IMR-90 (cell line): Measurements from ENCODE around the gene CTSH. TPM values are rescaled to one million over a fixed set of nuclear protein-coding genes. Genes with fewer than 3 reads are reported as not detected.

Experiments used
- ATAC-seq: fragments of 200-7000 bp; cut with Tn5 transposase; 2 replicates; pipeline ENCODE4 v1.9.1; 2020; ENCODE audit warnings: low read depth, mild to moderate bottlenecking, moderate library complexity
- BruUV-seq: library from RNA; stranded (reverse); fragments of 400-500 nt; replicated peaks from 2 replicates; lab custom pipeline; 2021; lab: Mats Ljungman, UMichigan
- CTCF ChIA-PET: fragments of 300-600 bp; formaldehyde crosslinking; extraction: SDS; loops from one replicate; lab custom pipeline; 2021; ENCODE audit warnings: antibody characterized with exemption; lab: Yijun Ruan, JAX
- POLR2A ChIA-PET: fragments of 300-600 bp; sonication (Branson Sonifier 250); formaldehyde crosslinking; loops from one replicate; lab custom pipeline; 2022; ENCODE audit warnings: antibody characterized with exemption; ENCODE audit not compliant: unreplicated experiment; lab: Charles Lee
- DNase-seq: peaks from one replicate; pipeline ENCODE4 v3.0.0; 2013
- H2AFZ ChIP-seq: replicated peaks from 2 replicates; pipeline ENCODE3; 2013; ENCODE audit warnings: low read length, mild to moderate bottlenecking; ENCODE audit not compliant: poor library complexity
- H2AK5ac ChIP-seq: 2 replicates; pipeline ENCODE4 v1.6.1; 2013; ENCODE audit warnings: low read depth, low read length, inconsistent platforms
- H2AK9ac ChIP-seq: replicated peaks from 2 replicates; pipeline ENCODE3; 2013; ENCODE audit warnings: mild to moderate bottlenecking, low read depth, low read length, moderate library complexity; ENCODE audit not compliant: poor library complexity
- H2BK120ac ChIP-seq: 2 replicates; pipeline ENCODE4 v1.6.1; 2013; ENCODE audit warnings: low read depth, low read length, inconsistent platforms
- H2BK15ac ChIP-seq: 3 replicates; pipeline ENCODE4 v1.6.1; 2013; ENCODE audit warnings: low read depth, low read length, inconsistent platforms
- H2BK20ac ChIP-seq: 2 replicates; pipeline ENCODE4 v1.6.1; 2013; ENCODE audit warnings: low read depth, mild to moderate bottlenecking, inconsistent platforms, low read length, moderate library complexity
- H2BK5ac ChIP-seq: 2 replicates; pipeline ENCODE4 v1.6.1; 2013; ENCODE audit warnings: mild to moderate bottlenecking, low read depth, low read length, inconsistent platforms; ENCODE audit not compliant: poor library complexity, severe bottlenecking
- H3K14ac ChIP-seq: replicated peaks from 2 replicates; pipeline ENCODE4 v1.6.1; 2013; ENCODE audit warnings: low read depth, low read length, inconsistent platforms
- H3K18ac ChIP-seq: 2 replicates; pipeline ENCODE4 v1.6.1; 2013; ENCODE audit warnings: low read depth, low read length, control low read depth
- H3K23ac ChIP-seq: 2 replicates; pipeline ENCODE4 v1.6.1; 2013; ENCODE audit warnings: low read depth, low read length, inconsistent platforms
- H3K27ac ChIP-seq: 2 replicates; pipeline ENCODE4 v1.5.1; 2013; ENCODE audit warnings: mild to moderate bottlenecking, control low read depth, low read length; ENCODE audit not compliant: insufficient read depth
- H3K27me3 ChIP-seq: 2 replicates; pipeline ENCODE4 v1.6.1; 2013; ENCODE audit warnings: low read length; ENCODE audit not compliant: control insufficient read depth, insufficient read depth
- H3K36me3 ChIP-seq: 2 replicates; pipeline ENCODE4 v1.6.1; 2013; ENCODE audit warnings: low read length, mixed read lengths; ENCODE audit not compliant: control insufficient read depth, insufficient read depth
- H3K4ac ChIP-seq: 2 replicates; pipeline ENCODE4 v1.6.1; 2013; ENCODE audit warnings: low read depth, low read length, inconsistent platforms
- H3K4me1 ChIP-seq: 2 replicates; pipeline ENCODE4 v1.6.1; 2013; ENCODE audit warnings: low read length, mixed read lengths; ENCODE audit not compliant: control insufficient read depth, insufficient read depth
- H3K4me2 ChIP-seq: 2 replicates; pipeline ENCODE4 v1.6.1; 2013; ENCODE audit warnings: low read depth, mild to moderate bottlenecking, control low read depth, low read length, moderate library complexity
- H3K4me3 ChIP-seq: 2 replicates; pipeline ENCODE4 v1.5.1; 2013; ENCODE audit warnings: low read depth, mild to moderate bottlenecking, control low read depth, low read length, moderate library complexity; ENCODE audit not compliant: insufficient read depth
- H3K56ac ChIP-seq: 2 replicates; pipeline ENCODE4 v1.6.1; 2013; ENCODE audit warnings: low read length, inconsistent platforms; ENCODE audit not compliant: insufficient read depth; ENCODE audit errors: extremely low read depth
- H3K79me1 ChIP-seq, 2 experiments: 2 replicates each; pipeline ENCODE4 v1.6.1; 2013; ENCODE audit warnings: low read length in 2 of 2, inconsistent platforms in 1 of 2, low read depth in 1 of 2
- H3K9ac ChIP-seq: 2 replicates; pipeline ENCODE4 v1.6.1; 2013; ENCODE audit warnings: low read depth, low read length, control low read depth
- H3K9me1 ChIP-seq: 2 replicates; pipeline ENCODE4 v1.6.1; 2013; ENCODE audit warnings: low read length, inconsistent platforms; ENCODE audit not compliant: insufficient read depth
- H3K9me3 ChIP-seq: 2 replicates; pipeline ENCODE4 v1.6.1; 2013; ENCODE audit warnings: low read length; ENCODE audit not compliant: control insufficient read depth, insufficient read depth
- H4K20me1 ChIP-seq: 2 replicates; pipeline ENCODE4 v1.6.1; 2013; ENCODE audit warnings: low read length, inconsistent platforms; ENCODE audit not compliant: insufficient read depth
- H4K5ac ChIP-seq: 2 replicates; pipeline ENCODE4 v1.6.1; 2013; ENCODE audit warnings: mild to moderate bottlenecking, low read depth, low read length, control low read depth
- H4K8ac ChIP-seq, 2 experiments: 2 replicates each; pipeline ENCODE4 v1.6.1; 2013; ENCODE audit warnings: low read depth in 2 of 2, low read length in 2 of 2, control low read depth in 1 of 2, inconsistent platforms in 1 of 2
- H4K91ac ChIP-seq: 2 replicates; pipeline ENCODE4 v1.6.1; 2013; ENCODE audit warnings: low read depth, low read length, inconsistent platforms; ENCODE audit not compliant: insufficient read depth
- ELK1 ChIP-seq: fragments of 150-350 bp; IDR thresholded peaks from 2 replicates; pipeline ENCODE4 v1.6.1; 2016; ENCODE audit warnings: low read depth, mild to moderate bottlenecking, low read length, moderate library complexity, borderline replicate concordance
- MAZ ChIP-seq: IDR thresholded peaks from 2 replicates; pipeline ENCODE4 v1.6.1; 2012; ENCODE audit warnings: low read depth, mild to moderate bottlenecking, low read length, improper control_type of control experiment, moderate library complexity, borderline replicate concordance
- USF2 ChIP-seq: fragments of 150-350 bp; IDR thresholded peaks from 2 replicates; pipeline ENCODE4 v1.6.1; 2017; ENCODE audit warnings: mild to moderate bottlenecking, antibody characterized with exemption, low read length, low read depth
- WGBS, 2 experiments: methylation state at CpG; one replicate each; pipeline versions ENCODE4 v1.1.5 to v1.1.7; 2013; ENCODE audit warnings: missing lambda C conversion rate in 2 of 2; ENCODE audit not compliant: insufficient read length in 1 of 2; ENCODE audit errors: extremely low coverage in 2 of 2; 5-methylcytosine and 5-hydroxymethylcytosine counted together
- dilution Hi-C: fragments of 300-500 bp; cut with HindIII; formaldehyde crosslinking; loops from one replicate; pipeline ENCODE4 v1.14.3; 2018; ENCODE audit warnings: low sequenced_read_pairs; ENCODE audit not compliant: unreplicated experiment
- in situ Hi-C: fragments of 300-500 bp; cut with MboI; formaldehyde crosslinking; loops from 3 replicates; pipeline ENCODE4 v1.14.3; 2019; ENCODE audit warnings: low sequenced_read_pairs, inconsistent platforms, mixed read lengths
- intact Hi-C: fragments of 100-400 bp; cut with micrococcal nuclease; formaldehyde crosslinking; loops from 2 replicates; pipeline ENCODE4 v1.10.0; 2022
- polyA plus RNA-seq, 3 experiments: library from polyadenylated mRNA; depleted of rRNA; stranded (reverse); fragments of >200 nt; gene quantifications; 2 replicates each; pipeline ENCODE4 v1.2.3, GENCODE V29; 2012; ENCODE audit warnings: low replicate concordance in 1 of 3
- total RNA-seq: library from RNA; depleted of rRNA; stranded (reverse); fragments of >200 nt; gene quantifications from 2 replicates; pipeline ENCODE4 v1.2.3, GENCODE V29; 2012
- TF ChIP-seq, protein P1 (sequence below): conservative IDR thresholded peaks from 2 replicates; pipeline ENCODE4 v1.5.1; 2012; ENCODE audit warnings: mild to moderate bottlenecking, low read depth, low read length, improper control_type of control experiment

CTSH gene
- total and polyA plus RNA-seq, 2 of the 4 experiments (the other 2 are of a cell fraction), result 11.7 to 13.9 TPM

DNA sequence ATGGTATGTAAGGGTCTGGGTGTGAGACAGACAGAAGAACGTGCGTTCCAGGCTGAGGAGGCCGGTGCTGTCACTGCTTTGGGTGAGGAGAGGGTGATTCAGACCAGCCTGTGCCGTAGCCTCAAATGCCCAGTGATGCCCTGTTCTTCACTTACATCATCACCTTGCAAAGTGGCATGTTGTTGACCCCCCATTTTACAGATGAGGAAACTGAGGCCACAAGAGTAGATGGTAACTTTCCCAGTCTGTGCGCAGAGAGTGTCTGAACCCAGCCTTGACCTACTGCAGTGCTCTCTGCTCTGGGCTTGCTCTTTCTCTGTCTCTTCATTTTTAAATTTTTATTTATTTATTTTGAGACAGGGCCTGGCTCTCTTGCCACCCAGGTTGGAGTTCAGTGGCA is 1.6 kb upstream of the CTSH start:
- Histone ChIP-seq H3K18ac (no peak overlapping the region), H4K20me1 (no peaks in the 10 kb centered on the region), H3K23ac (no peak overlapping the region), H3K14ac (no peak overlapping the region), H2AFZ (no peak overlapping the region), H3K56ac (no peak overlapping the region), H3K4me1 (peaks cover 2% of the 10 kb centered on the region; the same call in 1 of the 2 replicates), H2BK5ac (no peak overlapping the region), H2BK120ac (no peak overlapping the region), H3K27ac (no peak overlapping the region), H3K36me3 (no peaks in the 10 kb centered on the region), H3K9me1 (peaks cover 5% of the 10 kb centered on the region; the same call in 1 of the 2 replicates), H2BK20ac (no peak overlapping the region), H4K8ac (no peak overlapping the region), H4K5ac (no peak overlapping the region), H2BK15ac (no peak overlapping the region), H2AK9ac (no peak overlapping the region), H3K4me2 (no peak overlapping the region), H3K79me1 (no peaks in the 10 kb centered on the region), H3K4ac (no peak overlapping the region), H3K27me3 (peaks cover 39% of the 10 kb centered on the region), H3K9me3 (no peaks in the 10 kb centered on the region), H4K91ac (no peak overlapping the region), H3K9ac (no peak overlapping the region), H2AK5ac (no peak overlapping the region), H3K4me3 (no peak overlapping the region)
- no CpG with 5 or more reads among the region's 5 CpGs for WGBS, 2 experiments
- ATAC-seq (no peak), DNase-seq (no peak)
- in situ Hi-C loops (no loop called here), dilution Hi-C loops (no loop called here), intact Hi-C loops (no loop called here)
- TF ChIP-seq USF2 (no peak), MAZ (no peak), ELK1 (no peak)
- TF ChIP-seq, protein P1, sequence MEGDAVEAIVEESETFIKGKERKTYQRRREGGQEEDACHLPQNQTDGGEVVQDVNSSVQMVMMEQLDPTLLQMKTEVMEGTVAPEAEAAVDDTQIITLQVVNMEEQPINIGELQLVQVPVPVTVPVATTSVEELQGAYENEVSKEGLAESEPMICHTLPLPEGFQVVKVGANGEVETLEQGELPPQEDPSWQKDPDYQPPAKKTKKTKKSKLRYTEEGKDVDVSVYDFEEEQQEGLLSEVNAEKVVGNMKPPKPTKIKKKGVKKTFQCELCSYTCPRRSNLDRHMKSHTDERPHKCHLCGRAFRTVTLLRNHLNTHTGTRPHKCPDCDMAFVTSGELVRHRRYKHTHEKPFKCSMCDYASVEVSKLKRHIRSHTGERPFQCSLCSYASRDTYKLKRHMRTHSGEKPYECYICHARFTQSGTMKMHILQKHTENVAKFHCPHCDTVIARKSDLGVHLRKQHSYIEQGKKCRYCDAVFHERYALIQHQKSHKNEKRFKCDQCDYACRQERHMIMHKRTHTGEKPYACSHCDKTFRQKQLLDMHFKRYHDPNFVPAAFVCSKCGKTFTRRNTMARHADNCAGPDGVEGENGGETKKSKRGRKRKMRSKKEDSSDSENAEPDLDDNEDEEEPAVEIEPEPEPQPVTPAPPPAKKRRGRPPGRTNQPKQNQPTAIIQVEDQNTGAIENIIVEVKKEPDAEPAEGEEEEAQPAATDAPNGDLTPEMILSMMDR, result no peak
- no TSS peak for BruUV-seq
- ChIA-PET CTCF (no interaction called here), POLR2A (interaction anchor here (0.7 kb wide), 1 partner anchor 522 kb away, joined by 5 read pairs; no protein-coding TSS in a partner anchor)
